GM10248 (cell line): Measurements from ENCODE around the gene SF3B6.
"Not testable (repeated sequence)": the region's sequence is repeated elsewhere in the genome, so short reads cannot be mapped to it uniquely, and the experiment has no call there.

Experiments
- CTCF ChIA-PET: fragments of 300-600 bp; sonication (Branson Sonifier 250); formaldehyde crosslinking; extraction: SDS; loops from one replicate; lab custom pipeline; 2021; ENCODE audit warnings: antibody characterized with exemption; lab: Yijun Ruan, JAX
- POLR2A ChIA-PET: fragments of 350-650 bp; sonication (Branson Sonifier 250); formaldehyde crosslinking; extraction: SDS; loops from one replicate; lab custom pipeline; 2020; ENCODE audit warnings: antibody characterized with exemption; lab: Yijun Ruan, JAX
- DNase-seq: peaks from one replicate; pipeline ENCODE4 v3.0.0; 2012; ENCODE audit errors: extremely low spot score
- CTCF ChIP-seq: IDR thresholded peaks from 2 replicates; pipeline ENCODE4 v1.5.1; 2012; ENCODE audit warnings: mild to moderate bottlenecking, low read depth; ENCODE audit errors: extremely low read depth, missing control alignments, control extremely low read depth

Gene SF3B6

DNA sequence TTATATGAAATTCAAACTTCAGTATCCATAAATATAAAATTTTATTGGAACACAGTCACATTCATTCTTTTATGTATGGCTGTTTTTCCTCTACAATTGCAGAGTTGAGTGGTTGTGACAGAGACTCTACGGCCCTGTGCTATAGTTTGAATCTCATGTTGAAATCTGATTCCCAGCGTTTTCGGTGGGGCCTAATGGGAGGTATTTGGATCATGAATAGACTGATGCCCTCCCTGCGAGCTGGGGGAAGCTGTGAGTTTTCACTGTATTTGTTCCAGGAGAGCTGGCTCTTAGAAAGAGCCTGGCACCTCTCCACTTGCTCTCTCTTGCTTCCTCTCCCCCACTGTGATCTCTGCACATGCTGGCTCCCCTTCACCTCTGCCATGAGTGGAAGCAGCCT, 45.3 kb upstream of the SF3B6 start:
- CTCF ChIA-PET, result interaction anchor here (0.9 to 2.6 kb wide), 6 partner anchors 11 to 195 kb away, joined by 3 to 14 read pairs (median 5); partner anchors contain the start of genes ATAD2B and TP53I3
- DNase-seq, result no peak
- POLR2A ChIA-PET, result interaction anchor here (1.8 kb wide), 1 partner anchor 194 kb away, joined by 9 read pairs; the partner anchor contains the start of gene ATAD2B
- TF ChIP-seq CTCF, result no peak

DNA sequence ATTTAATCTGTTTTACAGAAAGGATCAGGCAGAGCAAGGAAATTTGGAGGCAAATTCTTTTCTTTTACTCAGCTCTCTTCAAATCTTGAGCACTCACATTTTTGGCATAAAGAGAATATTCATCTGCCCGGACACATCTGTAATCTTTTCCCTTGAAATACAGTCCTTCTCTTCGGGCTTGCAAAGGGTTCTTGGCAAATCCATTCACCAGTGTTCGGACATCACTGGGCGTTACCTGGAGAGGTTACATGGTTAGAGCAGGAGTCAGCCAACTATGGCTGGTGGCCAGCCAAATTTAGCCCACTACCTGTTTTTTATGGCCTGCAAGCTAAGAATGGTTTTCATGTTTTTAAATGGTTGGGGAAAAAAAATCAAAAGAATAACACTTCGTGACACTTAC, 44.9 kb upstream of the SF3B6 start:
- ChIA-PET CTCF (interaction anchor here (1.7 to 2.6 kb wide), 3 partner anchors 10 to 37 kb away, joined by 4 to 14 read pairs (median 13); partner anchors contain the start of gene TP53I3), POLR2A (interaction anchor here (1.8 kb wide), 1 partner anchor 194 kb away, joined by 9 read pairs; the partner anchor contains the start of gene ATAD2B)
- TF ChIP-seq CTCF, result no peak
- DNase-seq, result no peak

DNA sequence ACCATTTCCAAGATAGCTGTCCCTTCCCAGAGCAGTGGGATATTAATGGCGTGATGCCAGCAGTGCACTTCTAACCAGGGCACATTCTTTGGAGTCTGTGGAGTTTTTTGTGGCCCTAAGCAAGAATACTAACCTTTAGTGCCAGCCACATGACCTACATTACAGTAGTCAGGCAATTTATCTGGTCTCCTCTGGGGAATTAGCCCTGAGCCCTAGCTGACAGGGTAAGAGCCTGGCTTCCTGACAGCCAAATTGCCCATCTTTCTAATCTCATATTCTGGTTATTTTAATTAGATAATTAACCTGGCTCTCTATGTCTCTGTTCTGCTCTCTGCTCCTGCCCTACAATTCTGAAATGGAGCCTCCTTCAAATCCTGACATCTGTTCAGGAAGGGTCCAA, 41.8 kb upstream of the SF3B6 start:
- no peak for DNase-seq
- ChIA-PET POLR2A (no interaction called here), CTCF (interaction anchor here (1.1 to 2.3 kb wide), 3 partner anchors 13 to 34 kb away, joined by 3 to 12 read pairs (median 4); partner anchors contain the start of gene TP53I3)

GRCh38 chr2:24115057-24115456, 38.9 kb upstream of the SF3B6 start:
- TF ChIP-seq CTCF, result no peak
- DNase-seq, result no peak
- CTCF ChIA-PET, result interaction anchor here (1.2 to 1.5 kb wide), 2 partner anchors 30 to 31 kb away, joined by 3 to 4 read pairs; no protein-coding TSS in a partner anchor
- POLR2A ChIA-PET, result no interaction called here

More for the DNA sequence above, 41.8 kb upstream of the SF3B6 start:
- no peak for TF ChIP-seq CTCF

- ChIA-PET CTCF (interaction anchor here (0.6 to 3.2 kb wide), 6 partner anchors 10 to 298 kb away, joined by 3 to 13 read pairs (median 8); partner anchors contain the start of gene TP53I3), POLR2A (no interaction called here)
- TF ChIP-seq CTCF, result no peak
- DNase-seq, result no peak
Observed at GRCh38 chr2:24111407-24111901, 35.3 kb upstream of the SF3B6 start.

GRCh38 chr2:24110660-24111303, 34.7 kb upstream of the SF3B6 start:
- TF ChIP-seq CTCF, result no peak
- POLR2A ChIA-PET, result no interaction called here
- CTCF ChIA-PET, result interaction anchor here (1.9 to 3.2 kb wide), 4 partner anchors 11 to 26 kb away, joined by 6 to 13 read pairs (median 10); partner anchors contain the start of gene TP53I3
- no peak for DNase-seq

GRCh38 chr2:24109431-24109830, 33.3 kb upstream of the SF3B6 start:
- not testable (repeated sequence) for DNase-seq
- POLR2A ChIA-PET, result interaction anchor here (0.6 kb wide), 1 partner anchor 32 kb away, joined by 7 read pairs; no protein-coding TSS in a partner anchor
- CTCF ChIA-PET, result interaction anchor here (2.2 to 3.2 kb wide), 3 partner anchors 12 to 25 kb away, joined by 9 to 13 read pairs (median 10); partner anchors contain the start of gene TP53I3
